Colonic mucosa (tissue), 4 donors: ENCODE results near the gene SMC6. TPM values are rescaled to one million over a fixed set of nuclear protein-coding genes. Genes with fewer than 3 reads are reported as not detected.

Source experiments
- DNase-seq: peaks from one replicate; pipeline ENCODE4 v3.0.0-alpha.2; 2020
- H3K27ac ChIP-seq: fragments of 200-600 bp; one replicate; pipeline ENCODE4 v1.8.0; 2021
- H3K27me3 ChIP-seq: fragments of 200-600 bp; one replicate; pipeline ENCODE4 v1.8.0; 2021
- H3K36me3 ChIP-seq: fragments of 200-600 bp; one replicate; pipeline ENCODE4 v1.8.0; 2021
- H3K4me1 ChIP-seq: fragments of 200-600 bp; one replicate; pipeline ENCODE4 v1.8.0; 2021; ENCODE audit warnings: mild to moderate bottlenecking
- H3K4me3 ChIP-seq: fragments of 200-600 bp; one replicate; pipeline ENCODE4 v1.8.0; 2021
- H3K9ac ChIP-seq, 2 donors: one replicate each; pipeline ENCODE4 v1.7.0; 2013; ENCODE audit warnings: control low read depth in 2 of 2, low read depth in 2 of 2, low read length in 2 of 2
- H3K9me3 ChIP-seq: fragments of 200-600 bp; one replicate; pipeline ENCODE4 v1.8.0; 2021
- CTCF ChIP-seq: fragments of 200-600 bp; IDR thresholded peaks from one replicate; pipeline ENCODE4 v1.8.0; 2022; ENCODE audit warnings: antibody characterized with exemption, mild to moderate bottlenecking
- intact Hi-C: fragments of 100-400 bp; cut with DNase I; formaldehyde crosslinking; loops from one replicate; pipeline ENCODE4 v1.14.1; 2022
- total RNA-seq, 2 donors: library from RNA; stranded (reverse); fragmentation: NEBNext Ultra II Directional in 1 of 2; extraction: Animal tissue kit (Norgen Biotek cat#: 25700) in 1 of 2; gene quantifications; one replicate each; pipeline ENCODE4 v1.2.1, GENCODE V29; 2021
- donor health status: healthy.
- donor health status: DM: no; HTN: no; CAD: no.
- donor health status: DM: no; HTN: no; CAD: no.

Gene SMC6
- total RNA-seq, 2 donors from 2014 or later = 23.3 to 25.2 TPM

GRCh38 chr2:17798338-17798737 lies 44.7 kb upstream of the SMC6 start:
- H3K27me3 ChIP-seq = no peaks in the 10 kb centered on the region
- no peak for DNase-seq
- H3K36me3 ChIP-seq = no peaks in the 10 kb centered on the region
- H3K4me3 ChIP-seq = no peak overlapping the region
- no peaks in the 10 kb centered on the region for H3K4me1 ChIP-seq
- no peaks in the 10 kb centered on the region for H3K9me3 ChIP-seq
- H3K27ac ChIP-seq = no peak overlapping the region
- TF ChIP-seq CTCF = no peak
- no peak overlapping the region for H3K9ac ChIP-seq
- intact Hi-C loops = no loop called here

GRCh38 chr2:17795309-17795708 lies 41.7 kb upstream of the SMC6 start:
- Histone ChIP-seq H3K27me3 (no peaks in the 10 kb centered on the region), H3K9ac (no peak overlapping the region), H3K4me3 (no peak overlapping the region), H3K4me1 (no peaks in the 10 kb centered on the region), H3K27ac (no peak overlapping the region), H3K36me3 (no peaks in the 10 kb centered on the region), H3K9me3 (no peaks in the 10 kb centered on the region)
- TF ChIP-seq CTCF = no peak
- DNase-seq = no peak
- intact Hi-C loops = no loop called here

GRCh38 chr2:17793803-17794354 lies 40.3 kb upstream of the SMC6 start:
- no peak for TF ChIP-seq CTCF
- Histone ChIP-seq H3K4me3 (no peak overlapping the region), H3K27ac (no peak overlapping the region), H3K36me3 (no peaks in the 10 kb centered on the region), H3K9me3 (no peaks in the 10 kb centered on the region), H3K27me3 (no peaks in the 10 kb centered on the region), H3K4me1 (no peaks in the 10 kb centered on the region), H3K9ac (no peak overlapping the region)
- no peak for DNase-seq
- intact Hi-C loops = no loop called here

- H3K4me1 ChIP-seq = no peaks in the 10 kb centered on the region
- H3K4me3 ChIP-seq = no peak overlapping the region
- no peak for TF ChIP-seq CTCF
- no peak overlapping the region for H3K9ac ChIP-seq
- intact Hi-C loops = no loop called here
- DNase-seq = no peak
- no peak overlapping the region for H3K27ac ChIP-seq
- H3K27me3 ChIP-seq = no peaks in the 10 kb centered on the region
- no peaks in the 10 kb centered on the region for H3K36me3 ChIP-seq
- H3K9me3 ChIP-seq = no peaks in the 10 kb centered on the region
These were observed 39.7 kb upstream of the SMC6 start for GRCh38 chr2:17793296-17793695.

- no peak for TF ChIP-seq CTCF
- H3K9ac ChIP-seq = no peak overlapping the region
- no peaks in the 10 kb centered on the region for H3K4me1 ChIP-seq
- H3K27me3 ChIP-seq = no peaks in the 10 kb centered on the region
- no peak overlapping the region for H3K4me3 ChIP-seq
- no peaks in the 10 kb centered on the region for H3K36me3 ChIP-seq
- DNase-seq = no peak
- intact Hi-C loops = no loop called here
- H3K27ac ChIP-seq = no peak overlapping the region
- no peaks in the 10 kb centered on the region for H3K9me3 ChIP-seq
These were observed 38.9 kb upstream of the SMC6 start for GRCh38 chr2:17792515-17792914.

- TF ChIP-seq CTCF = no peak
- H3K9ac ChIP-seq = no peak overlapping the region
- no peaks in the 10 kb centered on the region for H3K4me1 ChIP-seq
- no peak overlapping the region for H3K4me3 ChIP-seq
- H3K27me3 ChIP-seq = no peaks in the 10 kb centered on the region
- H3K36me3 ChIP-seq = no peaks in the 10 kb centered on the region
- no peak for DNase-seq
- H3K9me3 ChIP-seq = no peaks in the 10 kb centered on the region
- intact Hi-C loops = no loop called here
- H3K27ac ChIP-seq = no peak overlapping the region
These were observed 38.2 kb upstream of the SMC6 start for GRCh38 chr2:17791817-17792130.
